GM18498 (cell line): Measurements from ENCODE around the gene FAM24B.

Experiments used
- ATAC-seq: cut with Tn5 transposase; IDR thresholded peaks from one replicate; pipeline ENCODE4 v1.9.1; 2021; ENCODE audit warnings: mild to moderate bottlenecking, moderate library complexity; ENCODE audit not compliant: unreplicated experiment

Gene FAM24B

GRCh38 chr10:122828716-122829255 is 50.6 kb downstream of the FAM24B start:
- ATAC-seq: no peak

- ATAC-seq: no peak
Observed at GRCh38 chr10:122827302-122827701, 52.1 kb downstream of the FAM24B start.

DNA sequence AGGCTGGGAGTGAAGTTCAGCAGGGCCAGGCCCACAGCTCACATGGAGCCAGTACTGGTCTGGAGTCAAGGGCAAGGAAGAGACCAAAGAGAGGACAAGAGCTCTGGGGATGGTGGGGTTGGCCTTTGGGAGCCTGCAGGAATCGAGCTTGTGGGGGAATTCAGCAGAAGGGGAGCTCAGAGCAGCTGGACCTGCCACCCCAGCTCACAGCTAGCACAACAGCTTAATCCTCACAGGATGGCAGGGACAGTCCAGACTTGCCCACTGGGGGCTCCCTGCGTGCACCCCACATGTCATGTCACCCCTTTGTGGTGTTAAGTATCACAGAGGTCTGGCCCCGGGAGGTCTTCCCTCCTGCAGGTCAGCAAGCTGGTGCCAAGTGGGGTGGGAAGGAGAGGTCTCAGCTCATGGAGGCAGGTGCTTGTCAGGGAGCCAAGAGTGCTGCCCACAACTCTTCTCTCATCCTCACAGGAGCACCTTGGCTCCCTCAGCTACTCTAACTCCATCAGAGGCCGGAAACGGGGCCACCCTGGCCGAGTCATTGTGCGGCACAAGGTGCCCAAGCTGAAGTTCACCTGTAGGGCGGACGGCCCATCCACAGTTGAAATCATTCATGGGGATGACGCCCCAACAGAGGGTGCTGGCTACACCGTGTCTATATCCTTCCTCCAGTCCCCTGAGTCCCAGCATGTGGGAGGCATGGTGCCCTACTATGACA is 56.2 kb downstream of the FAM24B start:
- no peak for ATAC-seq

DNA sequence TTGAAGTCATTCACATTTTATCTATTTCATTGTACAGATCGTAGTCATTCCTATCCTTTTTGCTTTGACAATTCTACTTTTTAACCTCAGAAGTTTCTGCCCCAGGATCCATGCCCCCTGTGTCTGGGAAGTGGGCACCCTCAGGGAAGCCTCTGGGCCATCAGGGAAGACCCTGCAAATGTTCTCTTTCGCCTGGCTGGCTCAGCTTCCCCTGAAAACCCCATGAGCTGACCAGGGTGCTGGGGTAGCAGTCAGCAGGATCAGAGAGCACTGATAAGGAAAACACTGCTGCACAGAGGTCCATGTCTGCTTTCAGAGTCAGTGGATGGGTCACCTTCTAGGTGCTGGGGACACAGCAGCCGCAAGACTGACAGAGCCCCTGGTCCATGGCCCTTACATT is 57.6 kb downstream of the FAM24B start:
- no peak for ATAC-seq

DNA sequence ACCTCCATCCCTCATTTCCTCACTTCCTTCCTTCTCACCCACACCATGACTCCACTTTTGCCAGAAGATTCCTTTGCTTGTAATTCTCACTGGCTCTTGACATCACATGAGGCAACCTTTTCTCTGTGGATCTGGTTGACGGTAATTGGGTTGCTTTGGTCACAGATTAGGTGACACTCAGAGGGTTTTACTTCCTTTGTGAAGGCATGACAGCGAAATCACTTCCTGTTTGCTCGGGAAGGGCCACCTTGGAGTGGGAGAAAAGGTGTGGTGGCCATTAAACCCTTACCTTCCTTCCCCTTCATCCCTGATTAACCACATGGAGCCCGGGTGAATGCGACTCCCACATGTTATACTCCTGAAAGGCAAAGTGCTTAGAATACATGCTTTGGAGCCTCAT is 63.9 kb downstream of the FAM24B start:
- no peak for ATAC-seq

GRCh38 chr10:122814493-122814892 is 64.9 kb downstream of the FAM24B start:
- ATAC-seq: no peak

DNA sequence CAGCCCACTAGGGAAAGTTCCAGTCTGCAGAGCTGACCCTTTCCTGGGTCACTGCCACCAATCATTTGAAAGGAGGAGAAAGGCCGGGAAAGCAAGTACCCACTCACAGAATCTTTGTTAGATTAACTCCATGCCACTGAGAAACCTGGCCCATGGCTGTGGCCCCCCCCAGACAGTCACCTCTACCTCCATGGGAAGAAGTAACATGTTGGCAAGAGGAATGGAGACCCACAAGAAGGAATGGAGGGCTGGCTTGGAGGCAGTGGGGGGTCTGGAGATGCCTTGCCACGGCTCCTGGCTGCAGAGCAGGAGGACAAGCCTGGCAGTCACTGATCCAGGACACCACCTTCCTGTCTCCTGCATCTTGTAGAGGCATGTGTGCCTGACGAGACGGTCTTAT is 66.6 kb downstream of the FAM24B start:
- ATAC-seq: no peak

DNA sequence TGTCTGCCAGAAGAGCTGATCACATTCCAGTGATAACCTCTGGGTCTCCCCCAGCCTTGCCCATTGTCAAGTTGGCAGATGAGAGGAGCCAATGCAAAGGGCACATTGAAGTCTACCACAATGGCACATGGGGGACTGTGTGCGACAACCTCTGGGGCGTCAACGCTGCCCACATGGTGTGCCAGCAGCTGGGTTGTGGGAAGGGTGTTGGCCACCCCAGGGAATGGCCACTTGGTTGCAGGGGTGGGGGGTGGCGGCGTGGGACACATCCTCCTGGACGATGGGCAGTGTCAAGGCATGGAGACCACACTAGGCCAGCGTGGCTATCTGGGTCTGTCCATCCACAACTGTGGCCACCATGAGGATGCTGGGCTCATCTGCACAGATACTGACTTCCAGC is 77.1 kb downstream of the FAM24B start:
- no peak for ATAC-seq
